IMR-90 (cell line): ENCODE measurements around the gene IGFBP5. TPM values are rescaled to one million over a fixed set of nuclear protein-coding genes. Genes with fewer than 3 reads are reported as not detected.

ENCODE experiments used
- ATAC-seq: fragments of 200-7000 bp; cut with Tn5 transposase; 2 replicates; pipeline ENCODE4 v1.9.1; 2020; ENCODE audit warnings: low read depth, mild to moderate bottlenecking, moderate library complexity
- BruUV-seq: library from RNA; stranded (reverse); fragments of 400-500 nt; replicated peaks from 2 replicates; lab custom pipeline; 2021; lab: Mats Ljungman, UMichigan
- CTCF ChIA-PET: fragments of 300-600 bp; formaldehyde crosslinking; extraction: SDS; loops from one replicate; lab custom pipeline; 2021; ENCODE audit warnings: antibody characterized with exemption; lab: Yijun Ruan, JAX
- POLR2A ChIA-PET: fragments of 300-600 bp; sonication (Branson Sonifier 250); formaldehyde crosslinking; loops from one replicate; lab custom pipeline; 2022; ENCODE audit warnings: antibody characterized with exemption; ENCODE audit not compliant: unreplicated experiment; lab: Charles Lee
- DNase-seq: peaks from one replicate; pipeline ENCODE4 v3.0.0; 2013
- H2AFZ ChIP-seq: replicated peaks from 2 replicates; pipeline ENCODE3; 2013; ENCODE audit warnings: low read length, mild to moderate bottlenecking; ENCODE audit not compliant: poor library complexity
- H2AK5ac ChIP-seq: 2 replicates; pipeline ENCODE4 v1.6.1; 2013; ENCODE audit warnings: low read depth, low read length, inconsistent platforms
- H2AK9ac ChIP-seq: replicated peaks from 2 replicates; pipeline ENCODE3; 2013; ENCODE audit warnings: mild to moderate bottlenecking, low read depth, low read length, moderate library complexity; ENCODE audit not compliant: poor library complexity
- H2BK120ac ChIP-seq: 2 replicates; pipeline ENCODE4 v1.6.1; 2013; ENCODE audit warnings: low read depth, low read length, inconsistent platforms
- H2BK15ac ChIP-seq: 3 replicates; pipeline ENCODE4 v1.6.1; 2013; ENCODE audit warnings: low read depth, low read length, inconsistent platforms
- H2BK20ac ChIP-seq: 2 replicates; pipeline ENCODE4 v1.6.1; 2013; ENCODE audit warnings: low read depth, mild to moderate bottlenecking, inconsistent platforms, low read length, moderate library complexity
- H2BK5ac ChIP-seq: 2 replicates; pipeline ENCODE4 v1.6.1; 2013; ENCODE audit warnings: mild to moderate bottlenecking, low read depth, low read length, inconsistent platforms; ENCODE audit not compliant: poor library complexity, severe bottlenecking
- H3K14ac ChIP-seq: replicated peaks from 2 replicates; pipeline ENCODE4 v1.6.1; 2013; ENCODE audit warnings: low read depth, low read length, inconsistent platforms
- H3K18ac ChIP-seq: 2 replicates; pipeline ENCODE4 v1.6.1; 2013; ENCODE audit warnings: low read depth, low read length, control low read depth
- H3K23ac ChIP-seq: 2 replicates; pipeline ENCODE4 v1.6.1; 2013; ENCODE audit warnings: low read depth, low read length, inconsistent platforms
- H3K27ac ChIP-seq: 2 replicates; pipeline ENCODE4 v1.5.1; 2013; ENCODE audit warnings: mild to moderate bottlenecking, control low read depth, low read length; ENCODE audit not compliant: insufficient read depth
- H3K27me3 ChIP-seq: 2 replicates; pipeline ENCODE4 v1.6.1; 2013; ENCODE audit warnings: low read length; ENCODE audit not compliant: control insufficient read depth, insufficient read depth
- H3K36me3 ChIP-seq: 2 replicates; pipeline ENCODE4 v1.6.1; 2013; ENCODE audit warnings: low read length, mixed read lengths; ENCODE audit not compliant: control insufficient read depth, insufficient read depth
- H3K4ac ChIP-seq: 2 replicates; pipeline ENCODE4 v1.6.1; 2013; ENCODE audit warnings: low read depth, low read length, inconsistent platforms
- H3K4me1 ChIP-seq: 2 replicates; pipeline ENCODE4 v1.6.1; 2013; ENCODE audit warnings: low read length, mixed read lengths; ENCODE audit not compliant: control insufficient read depth, insufficient read depth
- H3K4me2 ChIP-seq: 2 replicates; pipeline ENCODE4 v1.6.1; 2013; ENCODE audit warnings: low read depth, mild to moderate bottlenecking, control low read depth, low read length, moderate library complexity
- H3K4me3 ChIP-seq: 2 replicates; pipeline ENCODE4 v1.5.1; 2013; ENCODE audit warnings: low read depth, mild to moderate bottlenecking, control low read depth, low read length, moderate library complexity; ENCODE audit not compliant: insufficient read depth
- H3K56ac ChIP-seq: 2 replicates; pipeline ENCODE4 v1.6.1; 2013; ENCODE audit warnings: low read length, inconsistent platforms; ENCODE audit not compliant: insufficient read depth; ENCODE audit errors: extremely low read depth
- H3K79me1 ChIP-seq, 2 experiments: 2 replicates each; pipeline ENCODE4 v1.6.1; 2013; ENCODE audit warnings: low read length in 2 of 2, inconsistent platforms in 1 of 2, low read depth in 1 of 2
- H3K9ac ChIP-seq: 2 replicates; pipeline ENCODE4 v1.6.1; 2013; ENCODE audit warnings: low read depth, low read length, control low read depth
- H3K9me1 ChIP-seq: 2 replicates; pipeline ENCODE4 v1.6.1; 2013; ENCODE audit warnings: low read length, inconsistent platforms; ENCODE audit not compliant: insufficient read depth
- H3K9me3 ChIP-seq: 2 replicates; pipeline ENCODE4 v1.6.1; 2013; ENCODE audit warnings: low read length; ENCODE audit not compliant: control insufficient read depth, insufficient read depth
- H4K20me1 ChIP-seq: 2 replicates; pipeline ENCODE4 v1.6.1; 2013; ENCODE audit warnings: low read length, inconsistent platforms; ENCODE audit not compliant: insufficient read depth
- H4K5ac ChIP-seq: 2 replicates; pipeline ENCODE4 v1.6.1; 2013; ENCODE audit warnings: mild to moderate bottlenecking, low read depth, low read length, control low read depth
- H4K8ac ChIP-seq, 2 experiments: 2 replicates each; pipeline ENCODE4 v1.6.1; 2013; ENCODE audit warnings: low read depth in 2 of 2, low read length in 2 of 2, control low read depth in 1 of 2, inconsistent platforms in 1 of 2
- H4K91ac ChIP-seq: 2 replicates; pipeline ENCODE4 v1.6.1; 2013; ENCODE audit warnings: low read depth, low read length, inconsistent platforms; ENCODE audit not compliant: insufficient read depth
- BHLHE40 ChIP-seq: fragments of 150-350 bp; IDR thresholded peaks from 2 replicates; pipeline ENCODE4 v1.6.1; 2016; ENCODE audit warnings: mild to moderate bottlenecking, low read depth, low read length
- CEBPB ChIP-seq: IDR thresholded peaks from 2 replicates; pipeline ENCODE4 v1.6.1; 2012; ENCODE audit warnings: low read depth, low read length, improper control_type of control experiment
- CHD1 ChIP-seq: IDR thresholded peaks from 2 replicates; pipeline ENCODE4 v1.6.1; 2012; ENCODE audit warnings: low read depth, low read length, improper control_type of control experiment
- FOS ChIP-seq: fragments of 150-350 bp; IDR thresholded peaks from 2 replicates; pipeline ENCODE4 v1.6.1; 2016; ENCODE audit warnings: low read depth, low read length
- POLR2A ChIP-seq: IDR thresholded peaks from 2 replicates; pipeline ENCODE4 v1.6.1; 2012; ENCODE audit warnings: mild to moderate bottlenecking, low read depth, low read length
- RFX5 ChIP-seq: IDR thresholded peaks from 2 replicates; pipeline ENCODE4 v1.8.0; 2012; ENCODE audit warnings: low read depth, mild to moderate bottlenecking, low read length, moderate library complexity
- WGBS, 2 experiments: methylation state at CpG; one replicate each; pipeline versions ENCODE4 v1.1.5 to v1.1.7; 2013; ENCODE audit warnings: missing lambda C conversion rate in 2 of 2; ENCODE audit not compliant: insufficient read length in 1 of 2; ENCODE audit errors: extremely low coverage in 2 of 2; 5-methylcytosine and 5-hydroxymethylcytosine counted together
- dilution Hi-C: fragments of 300-500 bp; cut with HindIII; formaldehyde crosslinking; loops from one replicate; pipeline ENCODE4 v1.14.3; 2018; ENCODE audit warnings: low sequenced_read_pairs; ENCODE audit not compliant: unreplicated experiment
- in situ Hi-C: fragments of 300-500 bp; cut with MboI; formaldehyde crosslinking; loops from 3 replicates; pipeline ENCODE4 v1.14.3; 2019; ENCODE audit warnings: low sequenced_read_pairs, inconsistent platforms, mixed read lengths
- intact Hi-C: fragments of 100-400 bp; cut with micrococcal nuclease; formaldehyde crosslinking; loops from 2 replicates; pipeline ENCODE4 v1.10.0; 2022
- polyA plus RNA-seq, 3 experiments: library from polyadenylated mRNA; depleted of rRNA; stranded (reverse); fragments of >200 nt; gene quantifications; 2 replicates each; pipeline ENCODE4 v1.2.3, GENCODE V29; 2012; ENCODE audit warnings: low replicate concordance in 1 of 3
- total RNA-seq: library from RNA; depleted of rRNA; stranded (reverse); fragments of >200 nt; gene quantifications from 2 replicates; pipeline ENCODE4 v1.2.3, GENCODE V29; 2012

IGFBP5 gene
- total and polyA plus RNA-seq, 2 of the 4 experiments (the other 2 are of a cell fraction), result 392 to 1,339 TPM

DNA sequence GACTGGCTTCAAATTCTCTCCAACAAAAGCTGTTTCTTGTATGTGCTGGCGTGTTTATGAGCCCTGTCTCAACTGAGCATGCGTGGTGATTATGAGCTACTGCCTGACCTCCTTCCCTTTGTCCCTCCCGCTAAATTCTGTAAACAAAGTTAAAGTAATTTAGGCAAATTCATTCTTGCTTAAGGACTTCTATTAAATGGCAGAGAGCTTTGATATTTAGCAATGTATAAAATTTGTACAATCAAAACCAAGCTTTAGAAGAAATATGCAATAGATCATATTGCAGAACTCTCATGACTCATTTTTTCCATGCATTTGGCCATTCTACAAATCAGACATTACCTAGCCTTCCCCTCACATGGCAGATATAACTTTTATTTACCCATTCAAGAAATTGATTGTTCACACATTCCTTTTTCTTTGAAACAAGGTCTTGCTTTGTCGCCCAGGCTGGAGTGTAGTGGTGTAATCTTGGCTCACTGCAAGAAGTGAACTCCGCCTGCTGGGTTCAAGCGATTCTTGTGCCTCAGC lies 43.9 kb downstream of the IGFBP5 start:
- WGBS, 2 experiments, result no CpG with 5 or more reads among the region's 6 CpGs
- Histone ChIP-seq H2BK120ac (no peak overlapping the region), H2BK20ac (peak overlapping the region; percentile 26; the same call in 1 of the 2 replicates), H2AK5ac (0 out of 2 replicates have a peak overlapping the region, but pooled peaks have one; percentile 23), H3K4me2 (no peak overlapping the region), H3K9me1 (peaks cover 4% of the 10 kb centered on the region), H3K18ac (peak overlapping the region; percentile 59; the same call in 1 of the 2 replicates), H4K91ac (no peak overlapping the region), H2AK9ac (peak overlapping the region; percentile 75), H3K14ac (no peak overlapping the region; the same call in 1 of the 2 replicates), H3K79me1 (no peaks in the 10 kb centered on the region), H2AFZ (peak overlapping the region; percentile 64), H4K8ac (0 out of 4 replicates have a peak overlapping the region, but pooled peaks of 1 of the 2 experiments have one; percentile 52), H2BK15ac (no peak overlapping the region; the same call in 2 of the 3 replicates), H3K27me3 (peaks cover 1% of the 10 kb centered on the region; the same call in 1 of the 2 replicates), H3K56ac (no peak overlapping the region; the same call in 1 of the 2 replicates), H3K36me3 (no peaks in the 10 kb centered on the region), H4K5ac (peak overlapping the region; percentile 49; the same call in 1 of the 2 replicates), H3K27ac (peak overlapping the region; percentile 78; the same call in 1 of the 2 replicates), H3K9me3 (no peaks in the 10 kb centered on the region), H3K4ac (0 out of 2 replicates have a peak overlapping the region, but pooled peaks have one; percentile 10), H2BK5ac (no peak overlapping the region), H3K4me3 (no peak overlapping the region), H3K9ac (no peak overlapping the region), H3K23ac (no peak overlapping the region), H3K4me1 (peaks cover 29% of the 10 kb centered on the region; the same call in 1 of the 2 replicates), H4K20me1 (no peaks in the 10 kb centered on the region)
- POLR2A ChIA-PET, result no interaction called here
- intact Hi-C loops (loop anchor here (5.0 kb wide), 1 partner anchor 64 kb away; no protein-coding TSS in a partner anchor), in situ Hi-C loops (no loop called here), dilution Hi-C loops (loop anchor here (25.0 kb wide), 1 partner anchor 139 kb away; no protein-coding TSS in a partner anchor)
- no TSS peak for BruUV-seq
- TF ChIP-seq RFX5, result no peak
- TF ChIP-seq POLR2A, result no peak
- TF ChIP-seq CHD1, result no peak
- TF ChIP-seq BHLHE40, result no peak
- TF ChIP-seq CEBPB, result peak; percentile 77
- peak; percentile 79; the same call in 1 of the 2 replicates for TF ChIP-seq FOS
- peak; percentile 87 for DNase-seq
- peak; percentile 27 for ATAC-seq
- CTCF ChIA-PET, result interaction anchor here (1.0 kb wide), 1 partner anchor 135 kb away, joined by 4 read pairs; no protein-coding TSS in a partner anchor
